ENCODE measurements around the gene TSPYL2.

The TSPYL2 gene

DNA sequence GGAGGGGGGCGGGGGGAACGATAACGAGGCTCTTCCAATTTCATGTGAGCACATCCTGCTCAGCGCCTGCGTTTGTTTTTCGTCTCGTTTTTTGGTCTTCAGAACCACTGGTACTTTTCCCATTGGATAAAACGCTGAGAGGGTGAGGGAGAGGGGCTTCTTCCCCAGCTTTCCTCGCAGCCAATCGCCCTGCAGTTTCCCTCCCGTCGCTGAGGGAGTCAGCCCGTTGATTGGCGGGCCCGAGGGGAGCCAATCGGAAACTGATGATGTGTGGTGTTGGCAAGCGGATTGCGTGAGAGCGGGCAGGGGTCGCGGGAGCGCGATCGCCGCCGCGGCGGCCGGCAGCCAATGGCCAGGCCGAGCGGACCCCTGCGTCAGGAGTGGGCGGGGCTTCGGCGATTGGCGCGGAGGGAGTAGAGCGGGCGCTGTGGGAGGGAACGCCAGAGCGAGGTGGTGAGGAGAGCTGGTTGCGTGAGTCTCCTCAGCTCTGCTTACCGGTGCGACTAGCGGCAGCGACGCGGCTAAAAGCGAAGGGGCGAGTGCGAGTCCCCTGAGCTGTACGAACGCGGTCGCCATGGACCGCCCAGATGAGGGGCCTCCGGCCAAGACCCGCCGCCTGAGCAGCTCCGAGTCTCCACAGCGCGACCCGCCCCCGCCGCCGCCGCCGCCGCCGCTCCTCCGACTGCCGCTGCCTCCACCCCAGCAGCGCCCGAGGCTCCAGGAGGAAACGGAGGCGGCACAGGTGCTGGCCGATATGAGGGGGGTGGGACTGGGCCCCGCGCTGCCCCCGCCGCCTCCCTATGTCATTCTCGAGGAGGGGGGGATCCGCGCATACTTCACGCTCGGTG, at the start of gene TSPYL2:
TSPYL2 (plus strand) TSS at position 443 of the 848 bp plus-strand sequence; CDS start at position 575, 132 bp downstream.
- peak; percentile 91 to 92 for DNase-seq

DNA sequence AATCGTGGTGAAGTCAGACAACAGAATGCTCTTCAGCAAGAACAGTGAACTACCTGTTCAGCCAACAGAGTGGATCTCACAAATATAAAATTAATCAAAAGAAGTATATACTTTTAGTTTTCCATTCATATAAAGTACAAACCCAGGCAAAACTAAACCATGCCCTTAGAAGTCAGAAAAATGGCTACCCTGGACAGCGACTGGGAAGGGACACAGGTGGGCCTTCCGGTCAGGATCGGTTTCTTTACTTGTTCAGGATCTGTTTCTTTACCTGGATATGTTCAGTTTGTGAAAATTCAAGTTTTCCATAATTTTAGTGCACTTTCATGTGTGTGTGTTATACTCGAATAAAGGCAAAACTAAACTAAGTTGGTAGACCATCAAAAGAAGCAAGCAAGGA, 46.0 kb upstream of the TSPYL2 start:
- no peak for DNase-seq

DNA sequence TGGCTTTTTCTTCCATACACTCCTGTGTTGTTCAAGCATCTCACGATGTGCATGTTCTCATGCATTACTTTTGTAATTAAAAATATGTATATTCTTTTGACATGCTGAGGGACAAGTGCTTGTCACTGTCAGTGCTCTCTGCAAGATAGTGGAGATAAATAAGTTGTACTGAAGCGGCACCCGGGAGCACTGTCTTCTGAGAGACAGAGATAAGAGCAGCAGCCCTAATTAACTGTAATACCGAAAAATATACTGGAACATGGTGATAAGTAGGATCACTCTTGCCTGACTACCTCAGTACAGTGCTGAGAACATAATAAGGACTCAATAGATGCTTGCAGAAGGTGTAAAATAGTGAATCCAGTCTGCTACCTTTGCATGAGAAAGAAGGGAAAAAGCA, 42.9 kb upstream of the TSPYL2 start:
- no peak for DNase-seq

DNA sequence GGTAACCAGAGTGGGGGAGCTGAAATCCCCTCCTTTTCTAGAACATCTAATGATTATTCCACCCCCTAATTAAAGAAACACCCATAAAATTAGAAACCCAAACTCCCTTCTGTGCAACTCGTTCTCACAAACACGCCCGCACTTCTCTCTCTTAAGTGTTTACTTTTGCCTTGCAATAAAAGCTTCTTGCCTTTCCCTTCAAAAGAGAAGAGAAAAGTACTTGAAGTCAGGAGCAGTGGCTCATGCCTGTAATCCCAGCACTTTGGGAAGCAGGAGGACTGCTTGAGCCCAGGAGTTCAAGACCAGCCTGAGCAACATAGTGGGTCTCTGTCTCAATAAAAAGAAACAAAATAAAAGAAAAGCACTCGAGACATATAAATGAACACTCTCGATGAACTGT, 37.2 kb upstream of the TSPYL2 start:
- DNase-seq = no peak

DNA sequence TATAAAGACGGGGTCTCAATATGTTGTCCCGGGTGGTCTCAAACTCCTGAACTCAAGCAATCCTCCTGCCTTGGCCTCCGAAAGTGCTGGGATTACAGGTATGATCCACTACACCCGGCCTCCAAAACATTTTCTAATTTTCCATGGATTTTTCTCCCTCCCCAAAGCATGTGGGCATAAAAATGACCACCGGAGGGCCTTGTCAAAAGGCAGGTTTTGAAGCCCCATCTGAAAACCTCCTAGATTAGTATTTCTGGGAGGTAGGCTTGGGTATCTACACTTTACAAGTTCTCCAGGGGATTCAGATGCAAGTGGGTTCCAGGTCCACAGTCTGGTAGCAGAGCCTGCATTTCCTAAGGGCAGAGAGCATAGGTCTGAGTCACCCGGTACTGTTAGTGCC, 34.9 kb upstream of the TSPYL2 start:
- no peak for DNase-seq

DNA sequence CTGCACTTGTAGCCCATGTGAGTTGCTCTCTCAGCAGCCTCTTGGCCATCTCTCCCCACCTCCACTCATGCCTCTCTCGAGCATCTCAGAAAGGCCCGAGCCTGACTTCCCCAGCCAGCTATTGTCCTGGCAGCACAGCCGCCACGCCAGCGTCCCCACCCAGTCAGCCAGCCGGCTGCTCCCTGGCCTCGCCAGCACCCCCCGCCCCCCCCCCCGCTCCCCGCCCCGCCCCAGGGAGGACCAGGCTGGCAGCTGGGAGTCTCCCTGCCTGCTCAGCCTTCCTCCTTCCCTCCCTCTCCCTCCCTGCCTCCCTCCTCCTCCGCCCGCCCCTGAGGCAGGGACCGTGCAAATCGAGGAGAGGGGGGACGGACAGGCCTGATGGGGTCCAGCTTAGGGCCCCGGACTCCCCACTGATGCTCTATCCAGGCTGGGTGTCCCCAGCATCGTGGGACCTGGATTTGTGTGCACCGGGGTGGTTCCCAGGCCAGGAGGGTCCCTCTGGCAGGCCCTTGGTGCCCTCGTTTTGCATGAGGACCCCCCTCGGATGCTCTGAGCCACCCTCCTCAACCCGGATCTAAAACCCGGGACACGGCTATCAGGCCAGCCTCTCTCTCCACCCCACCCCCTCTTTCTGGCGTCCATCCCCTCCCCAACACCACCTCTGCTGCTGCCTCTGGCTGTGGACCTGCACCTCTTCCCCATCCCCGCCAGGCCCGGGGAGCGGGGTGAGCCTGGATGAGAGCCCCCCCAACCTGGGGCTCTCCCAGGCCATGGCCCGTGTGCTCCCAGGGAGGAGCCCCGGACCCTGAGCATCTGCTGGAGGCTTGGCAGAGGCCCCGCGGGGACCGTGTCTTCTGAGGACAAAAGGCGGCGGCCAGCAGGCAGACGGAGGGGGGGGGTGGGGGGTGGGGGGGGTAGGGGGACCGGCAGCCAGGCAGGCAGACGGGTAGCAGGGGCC, 33.7 kb upstream of the TSPYL2 start, which contains the start of gene GPR173:
GPR173 (plus strand) TSS at position 621 of the 958 bp plus-strand sequence. CDS start 27,833 bp downstream, outside the sequence.
- DNase-seq = no peak

DNA sequence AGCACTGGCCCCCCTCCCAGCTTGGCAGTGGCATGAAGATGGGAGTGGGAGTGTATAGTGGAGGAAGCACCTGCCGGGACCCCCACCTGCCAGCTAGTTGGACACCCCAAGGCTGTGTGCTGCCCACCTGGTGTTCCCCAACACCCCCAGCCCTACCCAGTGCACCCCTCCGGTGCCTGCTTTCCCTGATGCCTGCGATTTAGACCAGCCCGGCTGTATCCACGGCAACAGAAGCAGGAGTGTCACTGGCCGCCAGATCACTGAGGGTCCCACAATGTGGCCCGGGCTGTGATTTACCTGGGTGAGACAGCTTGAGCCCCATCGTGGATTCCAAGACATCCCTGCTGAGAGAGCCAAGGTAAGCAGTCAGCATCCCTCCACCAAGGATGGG, 33.0 kb upstream of the TSPYL2 start:
- no peak for DNase-seq

DNA sequence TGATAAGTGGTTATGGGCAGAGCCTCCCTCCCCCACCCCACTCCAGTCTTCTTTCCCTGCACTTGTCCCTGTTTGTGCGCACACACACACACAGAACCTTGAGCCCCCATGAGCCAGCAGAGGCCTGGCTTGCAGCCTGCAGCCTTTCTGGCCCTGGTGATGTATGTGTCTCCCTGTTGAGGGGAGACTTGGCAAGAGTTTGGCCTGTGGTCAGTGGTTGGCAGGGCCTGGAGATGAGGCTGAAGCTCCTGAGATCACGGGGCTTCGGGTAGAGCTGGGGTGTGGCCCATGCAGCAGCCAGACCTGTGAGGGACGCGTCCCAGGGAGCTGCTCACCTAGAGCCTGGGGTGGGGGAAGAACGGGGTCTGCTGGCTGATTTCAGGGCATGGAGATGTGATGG, 31.3 kb upstream of the TSPYL2 start:
- DNase-seq = no peak

DNA sequence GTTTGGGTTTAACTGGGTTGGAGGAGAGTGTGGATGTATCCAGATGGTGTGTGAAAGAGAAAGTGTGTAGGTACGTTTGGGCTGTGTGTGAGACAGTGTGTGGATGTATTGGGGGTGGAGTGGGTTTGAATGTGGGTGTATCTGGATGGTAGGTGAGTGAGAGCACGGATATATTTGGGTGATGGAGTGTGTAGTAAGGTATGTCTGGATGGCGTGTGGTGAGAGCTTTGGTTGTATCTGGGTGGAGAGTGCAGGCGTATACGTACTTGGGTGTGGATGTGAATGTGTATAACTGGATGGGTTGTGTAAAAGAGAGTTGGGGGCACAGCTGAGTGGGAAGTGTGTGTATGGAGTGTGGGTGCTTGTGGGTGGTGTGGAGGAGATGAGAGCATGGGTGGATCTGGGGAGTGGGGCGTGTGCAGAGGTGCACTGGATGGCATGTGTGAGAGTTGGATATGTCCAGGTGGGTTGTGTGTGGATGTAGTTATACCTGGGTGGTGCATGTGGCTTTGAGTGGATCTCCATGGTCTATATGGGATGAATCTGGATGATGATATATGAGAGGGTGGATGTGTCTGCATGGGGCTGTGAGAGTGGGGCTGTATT, 26.8 kb upstream of the TSPYL2 start:
- DNase-seq = no peak

DNA sequence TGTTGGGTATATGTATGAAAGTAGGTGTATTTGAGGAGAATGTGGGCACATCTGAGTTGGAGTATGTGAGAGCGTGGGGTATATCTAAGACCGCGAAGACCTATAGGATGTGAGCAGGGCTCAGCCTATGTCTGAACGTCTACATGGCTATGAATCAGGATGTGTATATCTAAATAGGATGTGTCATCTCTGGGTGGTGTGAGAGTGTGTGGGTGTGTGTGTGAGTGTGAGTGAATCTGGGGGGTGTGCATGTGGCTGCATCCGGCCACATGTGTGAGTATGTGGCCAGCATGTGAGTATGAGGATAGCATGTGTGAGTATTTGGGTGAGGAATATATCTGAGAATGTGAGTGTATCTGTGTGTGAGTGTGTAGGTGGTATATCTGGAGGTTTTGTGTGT, 25.9 kb upstream of the TSPYL2 start:
- DNase-seq = no peak

DNA sequence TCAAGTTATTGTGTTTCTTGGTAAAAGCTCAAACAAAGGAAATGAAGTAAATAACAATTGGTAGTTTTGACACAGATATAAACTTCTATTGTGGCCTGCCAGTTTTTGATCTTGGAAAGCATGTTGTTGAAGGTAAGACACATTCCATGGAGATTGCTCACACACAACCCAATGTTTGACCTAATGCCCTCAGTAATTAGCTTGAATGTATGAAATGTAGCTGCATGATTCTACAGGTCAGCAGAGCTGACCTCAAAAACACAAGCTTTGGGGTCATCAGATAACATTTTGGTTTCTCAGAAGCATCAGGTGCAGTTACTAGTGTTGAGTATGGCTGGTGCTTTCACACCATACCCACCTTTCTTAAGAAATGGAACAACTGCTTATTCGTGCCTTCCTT, 17.1 kb upstream of the TSPYL2 start:
- DNase-seq = no peak

DNA sequence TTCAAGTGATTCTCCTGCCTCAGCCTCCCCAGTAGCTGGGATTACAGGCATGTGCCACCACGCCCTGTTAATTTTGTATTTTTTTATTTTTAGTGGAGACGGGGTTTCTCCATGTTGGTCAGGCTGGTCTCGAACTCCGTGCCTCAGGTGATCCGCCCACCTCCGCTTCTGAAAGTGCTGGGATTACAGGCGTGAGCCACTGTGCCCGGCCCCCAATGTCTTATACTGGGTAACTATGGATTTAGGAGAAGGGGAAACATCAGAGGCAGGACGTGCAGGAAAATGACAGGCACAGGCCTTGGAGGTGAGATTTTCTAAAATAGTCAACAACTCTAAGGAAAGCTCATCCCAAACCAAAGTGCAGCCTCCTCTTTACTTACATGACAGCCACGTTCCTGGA, 11.1 kb upstream of the TSPYL2 start:
- DNase-seq = no peak

DNA sequence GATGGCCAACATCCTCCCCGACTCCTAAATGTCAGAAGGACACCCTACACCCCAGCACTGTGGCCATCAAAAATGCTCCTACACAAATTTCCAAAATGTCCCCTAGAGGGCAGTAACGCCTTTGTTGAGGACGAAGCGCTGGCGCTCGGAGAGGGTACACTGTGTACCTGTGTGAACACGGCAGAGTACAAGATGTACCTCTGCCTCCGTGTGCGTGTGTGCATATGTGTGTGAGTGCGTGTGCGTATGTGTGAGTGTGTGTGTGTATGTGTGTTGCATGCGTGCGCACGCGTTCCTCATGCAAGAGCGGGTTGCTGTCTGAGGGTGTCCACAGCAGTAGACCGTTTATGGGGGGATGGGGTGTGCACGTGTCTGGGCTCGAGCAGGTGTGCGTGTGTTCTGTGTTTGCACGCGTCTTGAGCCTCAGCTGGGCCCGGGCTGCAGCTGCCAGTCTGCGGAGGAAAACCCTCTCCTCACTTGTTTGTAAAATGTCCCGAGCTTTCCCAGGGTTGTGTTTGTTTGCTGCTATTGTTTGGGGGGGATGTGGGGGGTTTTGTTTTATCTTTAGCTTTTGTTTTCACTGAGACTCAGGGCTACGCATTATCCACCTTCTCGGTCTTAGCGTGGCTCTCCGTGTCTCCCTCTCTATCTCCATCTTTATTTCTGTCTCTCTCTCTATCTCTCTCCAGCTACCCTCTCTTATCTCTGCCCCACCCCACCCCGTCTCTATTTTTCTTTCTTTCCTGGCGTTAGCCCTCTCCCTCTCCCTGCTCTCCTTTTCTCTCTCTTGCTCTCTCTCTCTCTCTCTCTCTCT, 10.4 kb upstream of the TSPYL2 start:
- DNase-seq = peak; percentile 54 to 57

DNA sequence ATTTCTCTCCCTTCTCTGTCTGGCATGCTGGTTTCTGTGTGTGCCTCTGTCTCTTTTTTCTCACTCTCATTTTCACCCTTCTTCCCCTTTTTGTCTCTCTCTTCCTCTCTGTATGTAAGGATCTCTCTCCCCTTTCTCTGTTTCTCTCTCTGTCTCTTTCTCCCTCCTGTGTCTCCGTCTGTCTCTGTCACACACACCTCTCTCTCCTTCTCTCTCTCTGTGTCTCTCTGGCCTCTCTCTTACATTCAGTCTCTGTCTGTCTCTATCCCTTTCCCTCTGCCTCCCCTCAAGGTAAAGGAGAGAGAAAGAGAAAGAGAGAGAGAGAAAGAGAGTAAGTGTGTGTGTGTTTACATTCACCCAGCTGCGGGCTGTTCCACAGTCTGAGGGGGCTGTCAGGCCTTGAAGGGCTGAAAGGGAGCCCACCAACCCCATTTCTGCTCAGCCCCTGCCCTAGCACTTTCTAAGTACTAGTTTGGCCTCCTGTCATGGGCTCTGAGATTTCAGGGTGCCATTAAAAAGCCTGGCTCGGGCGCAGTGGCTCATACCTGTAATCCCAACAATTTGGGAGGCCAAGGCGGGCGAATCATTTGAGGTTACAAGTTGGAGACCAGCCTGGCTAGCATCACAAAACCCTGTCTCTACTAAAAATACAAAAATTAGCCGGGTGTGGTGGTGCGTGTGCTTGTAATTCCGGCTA, 9.6 kb upstream of the TSPYL2 start:
- DNase-seq = no peak

DNA sequence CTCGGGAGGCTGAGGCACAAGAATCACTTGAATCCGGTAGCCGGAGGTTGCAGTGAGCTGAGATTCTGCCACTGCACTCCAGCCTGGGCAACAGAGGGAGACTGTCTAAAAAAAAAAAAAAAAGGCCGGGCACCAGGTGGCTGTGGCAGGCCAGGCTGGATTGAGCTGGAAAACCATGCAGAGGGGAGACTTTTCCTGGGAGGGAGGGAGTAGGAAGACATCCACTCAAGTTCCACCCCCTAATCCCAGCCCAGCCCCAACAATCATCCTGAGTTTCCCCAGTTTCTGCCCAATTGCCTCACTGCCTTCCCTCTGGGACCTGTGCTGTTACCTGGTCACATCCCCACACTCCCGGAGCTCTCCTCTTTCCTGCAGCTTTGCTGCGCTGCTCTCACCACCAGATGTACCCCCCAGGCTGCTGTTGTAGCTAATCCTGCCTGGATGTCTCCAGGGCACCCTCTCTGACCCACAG, 9.0 kb upstream of the TSPYL2 start:
- no peak for DNase-seq

DNA sequence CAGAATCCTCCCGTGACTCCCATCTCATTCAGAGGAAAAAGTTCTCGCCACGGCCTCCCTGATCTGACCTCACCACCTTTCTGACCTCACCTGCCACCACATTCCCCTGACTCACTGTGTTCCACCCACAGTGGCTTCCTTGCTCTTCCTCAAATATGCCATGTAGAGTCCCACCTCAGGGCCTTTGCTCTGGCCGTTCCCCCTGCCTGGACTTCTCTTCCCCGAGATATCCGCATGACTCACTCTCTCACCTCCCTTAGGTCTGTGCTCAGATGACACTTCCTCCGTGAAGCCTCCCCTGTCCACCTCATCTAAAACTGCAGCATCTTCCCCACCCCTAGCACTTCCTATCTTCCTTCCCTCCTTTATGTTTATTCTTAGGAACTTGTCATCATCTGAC, 7.2 kb upstream of the TSPYL2 start:
- no peak for DNase-seq

DNA sequence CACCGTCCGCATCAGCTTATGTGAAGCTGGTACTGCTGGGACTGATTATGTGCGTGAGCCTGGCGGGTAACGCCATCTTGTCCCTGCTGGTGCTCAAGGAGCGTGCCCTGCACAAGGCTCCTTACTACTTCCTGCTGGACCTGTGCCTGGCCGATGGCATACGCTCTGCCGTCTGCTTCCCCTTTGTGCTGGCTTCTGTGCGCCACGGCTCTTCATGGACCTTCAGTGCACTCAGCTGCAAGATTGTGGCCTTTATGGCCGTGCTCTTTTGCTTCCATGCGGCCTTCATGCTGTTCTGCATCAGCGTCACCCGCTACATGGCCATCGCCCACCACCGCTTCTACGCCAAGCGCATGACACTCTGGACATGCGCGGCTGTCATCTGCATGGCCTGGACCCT, 5.5 kb upstream of the TSPYL2 start:
- DNase-seq = no peak

DNA sequence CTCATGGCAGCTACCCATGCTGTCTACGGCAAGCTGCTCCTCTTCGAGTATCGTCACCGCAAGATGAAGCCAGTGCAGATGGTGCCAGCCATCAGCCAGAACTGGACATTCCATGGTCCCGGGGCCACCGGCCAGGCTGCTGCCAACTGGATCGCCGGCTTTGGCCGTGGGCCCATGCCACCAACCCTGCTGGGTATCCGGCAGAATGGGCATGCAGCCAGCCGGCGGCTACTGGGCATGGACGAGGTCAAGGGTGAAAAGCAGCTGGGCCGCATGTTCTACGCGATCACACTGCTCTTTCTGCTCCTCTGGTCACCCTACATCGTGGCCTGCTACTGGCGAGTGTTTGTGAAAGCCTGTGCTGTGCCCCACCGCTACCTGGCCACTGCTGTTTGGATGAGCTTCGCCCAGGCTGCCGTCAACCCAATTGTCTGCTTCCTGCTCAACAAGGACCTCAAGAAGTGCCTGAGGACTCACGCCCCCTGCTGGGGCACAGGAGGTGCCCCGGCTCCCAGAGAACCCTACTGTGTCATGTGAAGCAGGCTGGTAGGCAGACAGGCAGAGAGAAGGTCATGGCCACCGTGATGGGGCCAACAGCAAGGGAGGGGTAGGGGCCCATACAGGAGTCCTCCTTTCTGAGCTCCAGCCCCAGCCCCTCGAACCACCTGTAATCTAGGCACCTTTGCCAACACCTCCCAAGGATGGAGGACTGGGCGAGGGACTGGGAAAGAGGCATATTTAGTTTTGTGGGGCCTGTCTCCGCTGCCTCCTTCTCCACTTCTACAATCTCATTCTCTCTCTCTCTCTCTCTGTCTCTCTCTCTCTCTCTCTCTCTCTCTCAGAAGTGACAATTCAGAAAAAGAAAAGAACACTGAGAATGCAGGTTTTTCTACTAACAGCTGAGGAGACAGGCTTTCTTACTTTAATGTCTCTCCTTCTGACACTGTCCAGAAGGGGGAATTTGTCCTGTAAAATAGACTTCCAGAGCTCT, 4.7 kb upstream of the TSPYL2 start:
- DNase-seq = no peak

DNA sequence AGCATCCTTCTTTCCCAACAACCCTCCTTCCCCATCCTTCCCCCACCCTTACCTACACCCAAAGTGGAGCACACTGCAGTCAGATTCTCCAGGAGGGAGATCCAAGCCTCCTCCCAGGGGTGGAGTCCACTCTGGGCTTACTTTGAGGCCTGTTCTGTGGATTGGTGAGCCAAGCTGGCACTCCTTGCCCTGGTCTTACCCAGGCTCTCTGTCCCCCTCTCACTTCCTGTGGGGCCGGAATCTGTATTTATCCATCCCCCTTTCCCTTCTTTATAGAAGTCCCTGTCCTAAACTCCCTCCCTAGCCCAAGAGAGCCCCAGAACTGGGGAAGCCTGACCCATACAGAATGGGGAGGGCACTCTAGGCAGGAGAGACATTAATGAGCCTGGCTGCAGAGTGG, 3.2 kb upstream of the TSPYL2 start:
- no peak for DNase-seq

Measured in stimulated activated CD4-positive, alpha-beta T cell treated with anti-CD3 and anti-CD28 coated beads, Interleukin-2, amount 100 ng/mL, for 24 hours (primary cell).